NCI-H1694 treated with DMSO at 0.1 percent for 48 hours (cell line): Measurements from ENCODE around the gene BCAS4.
"Not testable (repeated sequence)": the region's sequence is repeated elsewhere in the genome, so short reads cannot be mapped to it uniquely, and the experiment has no call there.

Experiments
- DNase-seq: peaks from one replicate; lab custom pipeline; 2025; lab: John Stamatoyannopoulos, UW

Gene BCAS4

GRCh38 chr20:50799176-50799889 lies 4.5 kb downstream of the BCAS4 start:
- DNase-seq = no peak

- no peak for DNase-seq
Measured at GRCh38 chr20:50799890-50800550, 5.2 kb downstream of the BCAS4 start.

GRCh38 chr20:50800986-50801746 lies 6.3 kb downstream of the BCAS4 start:
- DNase-seq = not testable (repeated sequence)

- DNase-seq = no peak
Measured at GRCh38 chr20:50801747-50802125, 6.9 kb downstream of the BCAS4 start.

- no peak for DNase-seq
Measured at GRCh38 chr20:50802289-50802688, 7.4 kb downstream of the BCAS4 start.

- no peak for DNase-seq
Measured at GRCh38 chr20:50804437-50805348, 9.8 kb downstream of the BCAS4 start.

- no peak for DNase-seq
Measured at GRCh38 chr20:50805349-50805684, 10.5 kb downstream of the BCAS4 start.

GRCh38 chr20:50806126-50806768 lies 11.4 kb downstream of the BCAS4 start:
- DNase-seq = no peak

- DNase-seq = no peak
Measured at GRCh38 chr20:50810063-50810462, 15.2 kb downstream of the BCAS4 start.

- DNase-seq = no peak
Measured at GRCh38 chr20:50810842-50811241, 16.0 kb downstream of the BCAS4 start.

- DNase-seq = no peak
Measured at GRCh38 chr20:50813101-50813643, 18.3 kb downstream of the BCAS4 start.

GRCh38 chr20:50813801-50814200 lies 18.9 kb downstream of the BCAS4 start:
- no peak for DNase-seq

- DNase-seq = no peak
Measured at GRCh38 chr20:50814438-50815161, 19.7 kb downstream of the BCAS4 start.

GRCh38 chr20:50815162-50815989 lies 20.5 kb downstream of the BCAS4 start:
- no peak for DNase-seq

- no peak for DNase-seq
Measured at GRCh38 chr20:50817776-50818172, 22.9 kb downstream of the BCAS4 start.

- no peak for DNase-seq
Measured at GRCh38 chr20:50819349-50819748, 24.5 kb downstream of the BCAS4 start.

GRCh38 chr20:50820515-50821256 lies 25.8 kb downstream of the BCAS4 start:
- DNase-seq = no peak

GRCh38 chr20:50821257-50821921 lies 26.5 kb downstream of the BCAS4 start:
- DNase-seq = no peak
